Keratinocyte (primary cell): Measurements from ENCODE around the gene MRPS11. TPM values are rescaled to one million over a fixed set of nuclear protein-coding genes. Genes with fewer than 3 reads are reported as not detected.
"Not testable (repeated sequence)": the region's sequence is repeated elsewhere in the genome, so short reads cannot be mapped to it uniquely, and the experiment has no call there.

Experiments used
- DNase-seq: peaks from one replicate; pipeline ENCODE4 v3.0.0-alpha.2; 2011; ENCODE audit warnings: low read depth, missing footprints, low spot score
- FAIRE-seq: peaks from 2 replicates; lab custom pipeline; 2011; peaks lifted over from hg19 to GRCh38; lab: Jason Lieb, UNC
- H2AFZ ChIP-seq: 2 replicates; pipeline ENCODE4 v1.6.0; 2012; ENCODE audit warnings: low read length, control low read depth, inconsistent platforms; ENCODE audit not compliant: control insufficient read depth
- H3K27ac ChIP-seq: 2 replicates; pipeline ENCODE4 v1.5.1; 2011; ENCODE audit warnings: low read length; ENCODE audit not compliant: control insufficient read depth, insufficient read depth
- H3K27me3 ChIP-seq: 3 replicates; pipeline ENCODE4 v1.6.0; 2011; ENCODE audit warnings: low read length; ENCODE audit not compliant: control insufficient read depth, insufficient read depth; ENCODE audit errors: extremely low read depth
- H3K36me3 ChIP-seq, 2 experiments: 2 replicates in 1 of 2; 3 replicates in 1 of 2; pipeline ENCODE4 v1.5.1; 2011; ENCODE audit warnings: low read length in 2 of 2, mild to moderate bottlenecking in 1 of 2; ENCODE audit not compliant: control insufficient read depth in 2 of 2, insufficient read depth in 2 of 2; ENCODE audit errors: extremely low read depth in 1 of 2
- H3K4me1 ChIP-seq: 3 replicates; pipeline ENCODE4 v1.5.1; 2011; ENCODE audit warnings: low read length; ENCODE audit not compliant: control insufficient read depth, insufficient read depth; ENCODE audit errors: extremely low read depth
- H3K4me2 ChIP-seq: 3 replicates; pipeline ENCODE4 v1.6.0; 2011; ENCODE audit warnings: low read depth, low read length; ENCODE audit not compliant: control insufficient read depth, insufficient read depth; ENCODE audit errors: extremely low read depth
- H3K4me3 ChIP-seq, 3 experiments: fragments of 200-600 bp in 1 of 3; sonication (generic) in 1 of 3; 2 replicates in 2 of 3; 3 replicates in 1 of 3; pipeline ENCODE4 v1.5.1; 2011 to 2016; ENCODE audit warnings: low read length in 3 of 3, mild to moderate bottlenecking in 3 of 3, control low read depth in 2 of 3, inconsistent platforms in 1 of 3, low read depth in 1 of 3, mixed read lengths in 1 of 3, mixed run types in 1 of 3, moderate library complexity in 1 of 3; ENCODE audit not compliant: control insufficient read depth in 2 of 3, insufficient read depth in 2 of 3; ENCODE audit errors: extremely low read depth in 1 of 3
- H3K79me2 ChIP-seq: 2 replicates; pipeline ENCODE4 v1.6.0; 2012; ENCODE audit warnings: low read length; ENCODE audit not compliant: control insufficient read depth, insufficient read depth
- H3K9ac ChIP-seq: 3 replicates; pipeline ENCODE4 v1.6.0; 2011; ENCODE audit warnings: low read length; ENCODE audit not compliant: control insufficient read depth, insufficient read depth; ENCODE audit errors: extremely low read depth
- H3K9me1 ChIP-seq: 3 replicates; pipeline ENCODE4 v1.6.0; 2011; ENCODE audit warnings: low read length; ENCODE audit not compliant: control insufficient read depth, insufficient read depth; ENCODE audit errors: extremely low read depth
- H3K9me3 ChIP-seq: 2 replicates; pipeline ENCODE4 v1.5.1; 2012; ENCODE audit warnings: low read depth, low read length; ENCODE audit not compliant: control insufficient read depth
- H4K20me1 ChIP-seq: 3 replicates; pipeline ENCODE4 v1.6.0; 2011; ENCODE audit warnings: low read length; ENCODE audit not compliant: control insufficient read depth, insufficient read depth; ENCODE audit errors: extremely low read depth
- EZH2 ChIP-seq: IDR thresholded peaks from one replicate; pipeline ENCODE4 v1.6.1; 2012; ENCODE audit warnings: inconsistent platforms, mild to moderate bottlenecking, low read length, moderate library complexity
- dilution Hi-C: fragments of 300-500 bp; cut with MboI; formaldehyde crosslinking; loops from one replicate; pipeline ENCODE4 v1.7.0; 2020; ENCODE audit warnings: low sequenced_read_pairs; ENCODE audit not compliant: extremely low pct_ligation_motif_present
- polyA plus RNA-seq, 5 experiments: library from polyadenylated mRNA; depleted of rRNA in 3 of 5; stranded (reverse) in 3 of 5; stranded (forward) in 1 of 5; unstranded in 1 of 5; fragments of >200 nt; gene quantifications; 1 replicate in 1 of 5; 2 replicates in 3 of 5; 3 replicates in 1 of 5; pipeline versions ENCODE4 v1.2.1 to v1.2.3, GENCODE V29; 2011 to 2012; ENCODE audit warnings: missing spikeins in 2 of 5, low read depth in 1 of 5, low replicate concordance in 1 of 5
- TF ChIP-seq, protein P1 (sequence below), 3 experiments: IDR thresholded peaks in 1 of 3; conservative IDR thresholded peaks in 1 of 3; optimal IDR thresholded peaks in 1 of 3; 2 replicates in 2 of 3; 3 replicates in 1 of 3; pipeline versions ENCODE3 to v1.5.1; 2011; ENCODE audit warnings: low read length in 3 of 3, mild to moderate bottlenecking in 3 of 3, moderate library complexity in 2 of 3, control low read depth in 1 of 3, inconsistent platforms in 1 of 3; ENCODE audit not compliant: insufficient read depth in 2 of 3; ENCODE audit errors: extremely low read depth in 1 of 3

MRPS11 gene
- polyA plus RNA-seq, 1 donor (not counting 4 experiments of a cell fraction or from before 2014, with no cell fraction given): 60.9 TPM

DNA sequence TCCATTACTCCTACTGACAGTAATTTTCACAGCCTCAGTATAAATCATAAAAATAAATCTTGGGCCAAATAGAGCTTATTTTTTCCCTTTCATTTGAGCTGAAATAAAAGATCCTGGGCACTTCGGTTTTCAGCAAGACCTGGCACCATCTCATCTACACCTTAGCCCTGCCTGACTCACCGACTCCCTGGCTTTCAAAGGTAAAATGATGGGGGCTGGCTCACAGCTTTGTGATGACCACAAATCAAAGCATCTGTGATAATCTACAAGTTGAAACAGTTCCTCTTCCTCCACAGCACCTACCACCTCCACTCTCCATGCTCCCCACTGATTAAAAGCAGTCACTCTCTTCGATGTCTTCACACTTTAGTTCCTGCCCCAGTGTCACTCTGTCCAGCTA lies 51.4 kb downstream of the MRPS11 start:
- H3K36me3 ChIP-seq: no peaks in the 10 kb centered on the region
- H3K9me1 ChIP-seq: no peaks in the 10 kb centered on the region
- TF ChIP-seq, protein P1, sequence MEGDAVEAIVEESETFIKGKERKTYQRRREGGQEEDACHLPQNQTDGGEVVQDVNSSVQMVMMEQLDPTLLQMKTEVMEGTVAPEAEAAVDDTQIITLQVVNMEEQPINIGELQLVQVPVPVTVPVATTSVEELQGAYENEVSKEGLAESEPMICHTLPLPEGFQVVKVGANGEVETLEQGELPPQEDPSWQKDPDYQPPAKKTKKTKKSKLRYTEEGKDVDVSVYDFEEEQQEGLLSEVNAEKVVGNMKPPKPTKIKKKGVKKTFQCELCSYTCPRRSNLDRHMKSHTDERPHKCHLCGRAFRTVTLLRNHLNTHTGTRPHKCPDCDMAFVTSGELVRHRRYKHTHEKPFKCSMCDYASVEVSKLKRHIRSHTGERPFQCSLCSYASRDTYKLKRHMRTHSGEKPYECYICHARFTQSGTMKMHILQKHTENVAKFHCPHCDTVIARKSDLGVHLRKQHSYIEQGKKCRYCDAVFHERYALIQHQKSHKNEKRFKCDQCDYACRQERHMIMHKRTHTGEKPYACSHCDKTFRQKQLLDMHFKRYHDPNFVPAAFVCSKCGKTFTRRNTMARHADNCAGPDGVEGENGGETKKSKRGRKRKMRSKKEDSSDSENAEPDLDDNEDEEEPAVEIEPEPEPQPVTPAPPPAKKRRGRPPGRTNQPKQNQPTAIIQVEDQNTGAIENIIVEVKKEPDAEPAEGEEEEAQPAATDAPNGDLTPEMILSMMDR (optimal IDR thresholded peaks at IDR 0.05 in 1 of 3, IDR thresholded peaks at IDR 0.05 in 1 of 3, conservative IDR thresholded peaks at IDR 0.05 in 1 of 3; ENCODE audit: extremely low read depth in 1 of 3, insufficient read depth in 2 of 3, low read length in 3 of 3): no peak
- no peak for TF ChIP-seq EZH2
- H3K9ac ChIP-seq: no peak overlapping the region
- no peak overlapping the region for H3K4me3 ChIP-seq
- FAIRE-seq (no peak), DNase-seq (peak; percentile 1)
- no peak overlapping the region for H3K4me2 ChIP-seq
- no peaks in the 10 kb centered on the region for H3K27me3 ChIP-seq
- H4K20me1 ChIP-seq: no peaks in the 10 kb centered on the region
- no peak overlapping the region for H3K27ac ChIP-seq
- no peaks in the 10 kb centered on the region for H3K79me2 ChIP-seq
- H3K9me3 ChIP-seq: no peaks in the 10 kb centered on the region
- H3K4me1 ChIP-seq: no peaks in the 10 kb centered on the region
- no peak overlapping the region for H2AFZ ChIP-seq
- dilution Hi-C loops: no loop called here

DNA sequence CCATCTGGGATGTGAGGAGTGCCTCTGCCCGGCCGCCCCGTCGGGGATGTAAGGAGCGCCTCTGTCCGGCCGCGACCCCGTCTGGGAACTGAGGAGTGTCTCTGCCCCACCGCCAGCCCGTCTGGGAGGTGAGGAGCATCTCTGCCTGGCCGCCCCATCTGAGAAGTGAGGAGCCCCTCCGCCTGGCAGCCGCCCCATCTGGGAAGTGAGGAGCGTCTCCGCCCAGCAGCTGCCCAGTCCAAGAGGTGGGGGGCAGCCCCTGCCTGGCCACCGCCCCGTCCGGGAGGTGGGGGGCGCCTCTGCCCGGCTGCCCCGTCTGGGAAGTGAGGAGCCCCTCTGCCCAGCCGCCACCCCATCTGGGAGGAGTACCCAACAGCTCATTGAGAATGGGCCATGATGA lies 56.6 kb downstream of the MRPS11 start:
- H3K27ac ChIP-seq, H3K27me3 ChIP-seq, dilution Hi-C loops, H4K20me1 ChIP-seq, H3K9me1 ChIP-seq, DNase-seq, H3K4me3 ChIP-seq, H3K4me1 ChIP-seq, FAIRE-seq, H3K36me3 ChIP-seq, H3K9ac ChIP-seq, H3K4me2 ChIP-seq, H3K9me3 ChIP-seq, H2AFZ ChIP-seq, H3K79me2 ChIP-seq: not testable (repeated sequence)

DNA sequence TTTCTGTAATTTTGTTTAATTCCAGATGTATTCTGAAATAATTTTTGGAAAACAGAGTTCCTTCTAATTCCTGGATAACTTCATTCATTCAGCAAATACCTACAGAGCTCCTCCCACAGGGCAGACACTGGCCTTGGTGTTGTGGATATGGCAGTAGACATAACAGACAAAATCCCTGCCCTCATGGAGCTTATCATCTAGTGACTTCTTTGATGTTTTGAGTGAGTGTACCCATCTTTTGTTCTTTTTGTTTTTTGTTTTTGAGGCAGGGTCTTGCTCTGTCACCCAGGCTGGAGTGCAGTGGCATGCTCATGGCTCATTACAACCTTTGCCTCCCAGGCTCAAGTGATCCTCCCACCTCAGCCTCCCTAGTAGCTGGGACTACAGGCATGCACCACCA lies 57.9 kb downstream of the MRPS11 start:
- Histone ChIP-seq H3K4me1 (no peaks in the 10 kb centered on the region), H3K27me3 (no peaks in the 10 kb centered on the region), H3K9me1 (no peaks in the 10 kb centered on the region), H3K27ac (no peak overlapping the region), H3K9me3 (no peaks in the 10 kb centered on the region), H3K79me2 (no peaks in the 10 kb centered on the region), H3K36me3 (no peaks in the 10 kb centered on the region), H3K4me2 (no peak overlapping the region), H3K9ac (no peak overlapping the region), H2AFZ (no peak overlapping the region), H4K20me1 (no peaks in the 10 kb centered on the region), H3K4me3 (no peak overlapping the region)
- dilution Hi-C loops: no loop called here
- DNase-seq (no peak), FAIRE-seq (no peak)
- no peak for TF ChIP-seq EZH2
